ENCODE results near the gene CD93. TPM values are rescaled to one million over a fixed set of nuclear protein-coding genes. Genes with fewer than 3 reads are reported as not detected.
A peak's percentile ranks its signal among the peaks of the same experiment; 100 is the strongest.

CD93 gene
- 10 to 100 TPM; 13.9 to 31.1 TPM for total RNA-seq

GRCh38 chr20:23086056-23086566 is at the start of gene CD93:
TSS of gene CD93 (minus strand) at chr20:23086324. CDS start at chr20:23086192, 132 bp downstream.
- DNase-seq (ENCODE audit: low spot score), result no peak
- TF ChIP-seq CTCF (IDR thresholded peaks at IDR 0.05) (no peak), POLR2A (IDR thresholded peaks at IDR 0.05) (no peak), POLR2AphosphoS5 (IDR thresholded peaks at IDR 0.05) (no peak)
- Histone ChIP-seq H3K27ac (peak within 1 kb of the TSS; percentile 42 to 57), H3K36me3 (no peaks in the 10 kb centered on the region), H3K4me3 (peak within 1 kb of the TSS; percentile 9 to 12), H3K4me1 (replicated peaks) (no peaks in the 10 kb centered on the region), H3K9me3 (no peaks in the 10 kb centered on the region), H3K27me3 (replicated peaks; ENCODE audit: insufficient read depth) (no peaks in the 10 kb centered on the region)
- WGBS, result 64% methylated on average over 28 of the region's 28 CpGs
- intact Hi-C loops (cut with DNase I), result no loop called here

GRCh38 chr20:23133560-23133998 is 47.5 kb upstream of the CD93 start:
- Histone ChIP-seq H3K4me3 (no peak overlapping the region), H3K9me3 (no peaks in the 10 kb centered on the region), H3K27me3 (replicated peaks; ENCODE audit: insufficient read depth) (no peaks in the 10 kb centered on the region), H3K4me1 (replicated peaks) (no peaks in the 10 kb centered on the region), H3K27ac (no peak overlapping the region), H3K36me3 (no peaks in the 10 kb centered on the region)
- 95% methylated on average over 8 of the region's 8 CpGs for WGBS
- no peak for DNase-seq (ENCODE audit: low spot score)
- intact Hi-C loops (cut with DNase I), result no loop called here
- TF ChIP-seq CTCF (IDR thresholded peaks at IDR 0.05) (no peak), POLR2AphosphoS5 (IDR thresholded peaks at IDR 0.05) (no peak), POLR2A (IDR thresholded peaks at IDR 0.05) (no peak)

- H3K27me3 ChIP-seq (replicated peaks; ENCODE audit: insufficient read depth), result no peaks in the 10 kb centered on the region
- no peak overlapping the region for H3K27ac ChIP-seq
- no peak for TF ChIP-seq CTCF (IDR thresholded peaks at IDR 0.05)
- H3K36me3 ChIP-seq, result no peaks in the 10 kb centered on the region
- no peak for DNase-seq (ENCODE audit: low spot score)
- intact Hi-C loops (cut with DNase I), result no loop called here
- 79% methylated on average over 7 of the region's 7 CpGs for WGBS
- H3K4me3 ChIP-seq, result no peak overlapping the region
- no peaks in the 10 kb centered on the region for H3K9me3 ChIP-seq
- H3K4me1 ChIP-seq (replicated peaks), result no peaks in the 10 kb centered on the region
Measured at GRCh38 chr20:23132930-23133559, 46.9 kb upstream of the CD93 start.

- WGBS, result 85% methylated on average over 14 of the region's 14 CpGs
- H3K4me1 ChIP-seq (replicated peaks), result no peaks in the 10 kb centered on the region
- H3K27ac ChIP-seq, result no peak overlapping the region
- no peak overlapping the region for H3K4me3 ChIP-seq
- TF ChIP-seq POLR2A (IDR thresholded peaks at IDR 0.05) (no peak), POLR2AphosphoS5 (IDR thresholded peaks at IDR 0.05) (no peak), CTCF (IDR thresholded peaks at IDR 0.05) (no peak)
- H3K27me3 ChIP-seq (replicated peaks; ENCODE audit: insufficient read depth), result no peaks in the 10 kb centered on the region
- intact Hi-C loops (cut with DNase I), result no loop called here
- H3K36me3 ChIP-seq, result no peaks in the 10 kb centered on the region
- no peak for DNase-seq (ENCODE audit: low spot score)
- no peaks in the 10 kb centered on the region for H3K9me3 ChIP-seq
Measured at GRCh38 chr20:23132293-23132929, 46.3 kb upstream of the CD93 start.

- no peak for DNase-seq (ENCODE audit: low spot score)
- Histone ChIP-seq H3K27ac (no peak overlapping the region), H3K36me3 (no peaks in the 10 kb centered on the region), H3K4me3 (no peak overlapping the region), H3K27me3 (replicated peaks; ENCODE audit: insufficient read depth) (no peaks in the 10 kb centered on the region), H3K9me3 (no peaks in the 10 kb centered on the region), H3K4me1 (replicated peaks) (no peaks in the 10 kb centered on the region)
- no peak for TF ChIP-seq POLR2A (IDR thresholded peaks at IDR 0.05)
- no peak for TF ChIP-seq POLR2AphosphoS5 (IDR thresholded peaks at IDR 0.05)
- no peak for TF ChIP-seq CTCF (IDR thresholded peaks at IDR 0.05)
- 84% methylated on average over 11 of the region's 11 CpGs for WGBS
- intact Hi-C loops (cut with DNase I), result no loop called here
Measured at GRCh38 chr20:23131766-23132165, 45.6 kb upstream of the CD93 start.
